Germinal center (tissue), 1 donor: ENCODE results near the gene QDPR.
A peak's percentile ranks its signal among the peaks of the same experiment; 100 is the strongest.

Experiments used
- DNase-seq: peaks from one replicate; pipeline ENCODE4 v3.0.0; 2012; ENCODE audit warnings: mixed read lengths, low spot score

Gene QDPR

DNA sequence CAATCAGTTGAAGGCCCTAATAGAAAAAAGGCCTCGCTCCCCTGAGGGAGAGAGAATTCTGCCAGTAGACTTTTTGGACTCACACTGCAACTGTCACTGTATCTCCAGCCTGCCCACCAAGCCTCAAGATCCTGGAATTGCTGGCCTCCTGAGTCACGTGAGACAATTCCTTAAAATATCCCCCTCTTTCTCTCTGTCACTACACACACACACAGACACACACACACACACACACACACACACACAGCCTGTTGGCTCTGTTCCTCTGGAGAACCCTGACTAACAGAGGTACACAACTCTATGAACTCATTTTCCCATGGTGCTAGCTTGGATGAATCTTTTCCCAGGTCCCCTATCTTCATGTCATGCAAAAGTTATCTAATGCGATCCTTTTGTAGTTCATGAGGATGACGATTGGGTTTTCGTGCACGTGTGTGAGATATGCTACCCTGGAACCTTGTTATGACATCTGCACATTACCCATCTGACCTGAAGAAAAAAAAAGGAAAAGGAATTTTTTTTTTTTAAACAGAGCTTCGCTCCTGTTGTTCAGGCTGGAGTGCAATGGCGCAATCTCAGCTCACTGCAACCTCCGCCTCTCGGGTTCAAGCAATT is 16.8 kb upstream of the QDPR start:
- DNase-seq: no peak

DNA sequence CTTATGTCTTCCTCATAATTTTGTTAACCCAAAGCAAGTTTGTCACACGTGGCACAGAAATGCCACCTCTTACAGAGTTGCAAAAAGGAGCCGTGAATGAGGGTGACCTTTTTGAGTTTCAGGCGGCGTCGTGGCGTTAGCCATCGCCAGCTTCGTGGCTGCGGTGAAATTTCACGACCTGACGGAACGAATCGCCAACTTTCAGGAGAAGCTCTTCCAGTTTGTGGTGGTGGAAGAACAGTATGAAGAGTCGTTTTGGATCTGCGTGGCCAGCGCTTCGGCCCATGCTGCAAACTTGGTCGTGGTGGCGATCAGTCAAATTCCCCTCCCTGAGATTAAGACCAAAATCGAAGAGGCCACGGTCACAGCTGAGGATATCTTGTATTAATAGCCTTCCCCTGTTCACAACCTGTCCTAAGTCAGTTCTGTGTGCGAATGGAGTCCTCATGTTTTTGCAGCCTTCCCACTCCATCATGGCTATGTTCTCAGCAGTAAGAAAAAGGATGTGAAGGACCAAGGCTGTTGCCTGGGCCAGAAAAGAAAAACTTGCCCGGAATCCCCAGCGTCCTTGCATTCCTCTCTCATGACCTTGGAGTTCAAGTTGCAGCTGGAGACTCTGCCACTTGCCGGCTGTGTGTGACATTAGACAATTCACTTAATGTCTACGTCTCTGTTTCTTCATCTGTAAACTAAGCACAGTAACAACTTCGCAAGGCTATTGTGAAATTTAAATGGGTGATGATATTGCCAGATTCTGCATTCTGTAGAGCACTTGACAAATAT is 15.0 kb upstream of the QDPR start:
- DNase-seq: no peak

DNA sequence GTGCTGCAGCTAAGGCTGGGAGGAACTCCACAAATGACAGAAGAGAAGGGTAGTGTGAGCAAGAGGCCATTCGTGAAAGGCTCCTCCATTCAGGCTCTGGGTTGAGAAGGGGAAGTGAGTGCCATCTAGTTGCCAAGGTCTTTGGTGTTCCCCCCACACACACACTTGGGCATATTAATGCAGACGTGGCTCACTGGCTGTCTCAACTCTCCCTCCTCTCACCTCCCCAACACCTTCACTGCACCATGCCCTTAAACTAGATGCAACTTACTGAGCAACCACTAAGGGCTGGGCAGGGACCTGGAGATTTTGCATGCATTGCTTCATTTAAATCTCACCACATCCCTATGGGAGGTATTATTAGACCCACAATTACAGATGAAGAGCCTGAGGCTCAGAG is 11.8 kb upstream of the QDPR start:
- DNase-seq: no peak

DNA sequence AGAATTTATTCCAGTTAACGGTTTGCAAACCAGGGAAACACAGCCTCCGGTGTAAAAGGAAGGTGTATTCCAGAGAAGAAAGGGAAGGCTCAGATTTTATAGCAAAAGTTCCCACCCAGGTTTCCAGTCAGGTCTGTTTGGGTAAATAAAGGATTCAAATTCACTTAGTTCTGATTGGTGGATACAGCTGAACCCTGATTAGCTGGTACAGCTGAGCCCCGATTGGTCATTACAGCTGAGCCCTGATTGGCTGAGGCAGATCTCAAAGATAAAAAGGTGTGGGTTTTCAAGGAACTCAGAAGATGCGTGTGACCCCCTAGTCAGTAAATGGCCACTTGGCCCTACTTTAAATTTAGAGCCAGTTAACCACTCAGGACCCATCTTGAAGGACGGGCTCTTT is 9.7 kb upstream of the QDPR start:
- no peak for DNase-seq

DNA sequence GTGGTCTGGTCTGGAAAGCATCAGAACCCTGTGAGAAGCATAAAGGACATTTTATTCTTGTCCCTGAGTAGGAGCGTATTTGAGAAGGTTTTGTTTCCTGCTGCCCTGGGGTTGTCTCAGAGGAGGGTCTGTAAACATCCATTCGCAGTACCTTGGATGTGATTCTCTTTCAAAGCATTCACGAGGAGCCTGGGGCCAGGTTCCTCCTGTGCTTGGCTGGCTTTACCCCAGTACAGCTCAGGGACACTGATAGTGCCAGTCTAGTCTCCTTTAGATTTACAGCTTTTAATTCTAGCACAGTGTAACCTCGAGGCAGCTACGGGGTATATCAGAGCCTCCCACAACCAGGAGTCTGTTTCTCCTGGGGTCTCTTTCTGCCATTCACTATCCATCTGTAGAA is 5.8 kb upstream of the QDPR start:
- DNase-seq: no peak

DNA sequence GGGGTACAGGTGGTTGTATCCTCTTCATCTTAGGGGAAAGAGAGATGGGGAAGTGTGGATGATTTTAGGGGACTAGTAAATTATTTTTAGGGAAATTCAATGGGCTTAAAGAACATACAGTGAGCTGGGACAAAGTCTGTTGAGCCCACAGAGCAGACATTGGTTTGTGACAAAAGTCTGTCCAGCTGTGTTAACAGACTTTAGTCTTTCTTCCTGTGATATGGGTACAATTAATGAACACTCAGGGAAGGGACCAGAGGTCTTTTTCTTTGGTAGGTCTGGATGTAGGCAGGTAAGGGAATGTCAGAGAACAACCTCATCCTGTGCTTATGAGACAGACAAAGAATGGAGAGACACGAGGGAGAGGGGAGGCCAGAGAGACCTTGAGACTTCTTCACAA is 5.1 kb upstream of the QDPR start:
- DNase-seq: no peak

DNA sequence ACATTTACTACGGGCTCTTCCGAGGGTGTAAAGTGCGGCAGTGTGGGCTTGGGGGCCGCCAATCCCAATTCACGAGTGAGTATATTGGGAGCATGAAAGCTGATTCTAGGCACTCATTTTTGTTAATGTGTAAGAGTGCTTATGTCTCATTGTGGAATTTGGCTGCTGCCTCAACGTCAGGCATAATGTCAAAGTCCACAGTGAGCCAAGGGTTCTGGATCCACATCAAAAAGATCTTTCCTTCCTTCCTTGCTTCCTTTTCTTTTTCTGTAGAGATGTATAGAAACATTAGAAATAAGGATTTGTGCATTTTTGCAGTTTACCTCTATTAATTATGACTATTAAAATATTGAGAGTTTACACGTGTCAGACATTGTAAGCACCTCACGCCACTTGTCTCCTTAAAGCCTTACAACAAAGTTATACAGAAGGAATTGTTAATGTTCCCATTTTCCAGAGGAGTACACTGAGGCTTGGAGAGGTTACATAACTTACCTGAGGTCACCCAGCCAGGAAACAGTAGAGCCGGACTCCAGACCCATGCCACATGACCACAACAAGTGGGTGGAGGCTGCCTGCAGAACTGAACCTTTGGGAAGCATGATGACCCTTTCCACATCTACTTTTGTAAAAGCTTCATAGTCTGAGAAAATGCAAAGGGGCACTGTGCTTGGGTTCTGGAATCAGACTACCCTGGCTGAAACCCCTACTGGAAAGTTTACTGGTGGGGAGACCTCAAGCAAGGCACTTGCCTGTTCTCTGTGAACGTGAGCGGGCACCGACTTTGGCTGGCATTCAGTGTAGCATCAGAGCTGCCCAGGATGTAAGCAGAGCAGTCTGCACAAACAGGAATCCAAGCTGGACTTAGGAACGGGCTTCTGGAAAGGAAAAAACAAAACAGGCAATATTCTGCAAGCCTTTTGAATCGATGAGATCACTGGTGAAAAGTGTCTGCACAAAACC is 3.8 kb upstream of the QDPR start:
- no peak for DNase-seq

DNA sequence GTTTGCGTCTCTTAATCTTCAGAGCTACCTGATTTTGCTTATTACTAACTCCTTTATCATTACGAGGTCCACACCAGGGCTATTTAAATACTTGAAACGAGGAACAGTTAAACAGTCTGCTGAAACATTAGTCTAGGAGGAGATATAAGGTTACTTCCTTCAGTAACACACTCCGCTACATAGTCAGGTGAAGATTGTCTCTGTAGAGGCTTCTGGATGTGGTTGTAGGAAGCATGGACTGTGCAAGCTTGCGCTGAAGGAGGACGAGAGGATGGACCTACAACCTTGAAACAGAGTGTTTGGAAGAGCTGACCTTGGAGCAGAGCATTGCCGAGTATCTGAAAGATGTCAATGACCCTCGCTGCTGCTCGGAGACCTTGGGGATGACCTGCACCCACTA is 3.0 kb upstream of the QDPR start, which contains the start of gene CLRN2:
CLRN2 (plus strand) TSS at position 301 of the 400 bp plus-strand sequence. CDS start 102 bp downstream, outside the sequence.
- no peak for DNase-seq

DNA sequence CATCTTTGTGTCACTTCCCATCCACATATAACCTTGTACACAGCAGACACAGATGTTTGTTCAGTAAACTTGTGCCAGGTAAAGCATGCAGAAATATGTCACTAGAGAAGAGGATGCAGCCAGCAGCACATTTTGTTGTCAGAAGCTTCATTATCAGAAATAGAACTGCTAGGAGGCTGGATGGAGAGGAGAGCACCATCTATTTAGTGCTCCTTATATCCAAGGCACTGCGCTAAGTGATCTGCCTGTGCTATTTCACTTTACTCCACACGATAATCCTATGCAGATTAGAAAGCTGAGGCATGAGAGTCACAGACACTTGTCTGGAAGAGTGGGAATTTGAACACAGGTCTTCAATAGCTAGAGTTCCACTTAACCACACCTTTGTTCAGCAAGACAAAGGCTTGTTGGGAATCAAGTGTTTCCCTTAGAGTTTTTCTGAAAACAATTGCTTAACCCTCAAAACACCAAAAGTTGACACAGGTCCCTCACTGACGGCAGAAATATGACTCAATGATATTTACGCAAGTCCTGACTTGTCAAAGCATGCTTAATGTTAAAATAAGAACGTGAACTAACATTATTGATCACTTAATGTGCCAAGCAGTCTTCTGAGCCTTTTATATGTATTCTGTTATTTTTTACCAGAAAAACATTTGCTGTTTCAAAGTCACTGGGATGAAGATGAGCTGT is 1.2 kb upstream of the QDPR start:
- DNase-seq: no peak

DNA sequence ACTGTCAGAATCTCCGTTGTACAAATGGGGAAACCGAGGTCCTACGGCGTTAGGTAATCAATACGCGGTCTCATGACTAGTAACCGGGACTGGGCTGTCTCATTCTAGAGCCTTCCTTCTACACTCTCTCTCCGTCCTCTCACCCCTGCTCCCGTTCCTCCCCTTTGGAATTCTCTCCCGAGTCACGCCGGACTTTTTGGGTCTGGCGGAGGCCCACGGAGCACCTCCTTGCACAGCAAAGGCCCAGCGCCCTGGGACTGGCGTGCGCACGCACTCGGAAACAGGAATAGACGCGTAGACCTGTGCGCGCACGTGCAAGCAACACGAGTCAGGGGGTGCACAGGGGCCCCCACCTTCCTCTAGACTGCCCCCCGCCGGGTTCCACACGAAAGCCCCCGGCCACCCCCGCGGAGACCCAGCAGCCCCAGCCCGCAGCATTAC is 361 bp downstream of the QDPR start:
- peak; percentile 47 for DNase-seq

DNA sequence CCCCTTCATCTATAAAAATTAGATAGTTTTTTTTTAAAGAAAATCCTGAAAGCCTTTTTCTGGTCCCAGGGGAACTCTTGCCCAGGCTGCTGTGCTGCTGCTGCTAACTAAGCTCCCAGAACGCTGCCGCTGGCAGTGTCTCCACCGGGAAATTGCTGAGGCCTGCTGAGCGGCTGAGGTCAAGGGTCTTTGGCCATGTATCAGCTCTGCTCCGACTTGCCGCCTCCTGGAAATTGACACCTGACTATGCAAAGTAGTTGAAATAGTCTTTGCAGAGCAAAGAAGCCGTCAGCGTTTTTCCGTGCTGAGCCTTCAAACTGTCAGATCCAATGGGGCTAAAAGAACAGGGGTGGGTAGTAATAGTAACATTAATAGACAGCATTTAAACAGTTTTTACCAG is 839 bp downstream of the QDPR start:
- no peak for DNase-seq

DNA sequence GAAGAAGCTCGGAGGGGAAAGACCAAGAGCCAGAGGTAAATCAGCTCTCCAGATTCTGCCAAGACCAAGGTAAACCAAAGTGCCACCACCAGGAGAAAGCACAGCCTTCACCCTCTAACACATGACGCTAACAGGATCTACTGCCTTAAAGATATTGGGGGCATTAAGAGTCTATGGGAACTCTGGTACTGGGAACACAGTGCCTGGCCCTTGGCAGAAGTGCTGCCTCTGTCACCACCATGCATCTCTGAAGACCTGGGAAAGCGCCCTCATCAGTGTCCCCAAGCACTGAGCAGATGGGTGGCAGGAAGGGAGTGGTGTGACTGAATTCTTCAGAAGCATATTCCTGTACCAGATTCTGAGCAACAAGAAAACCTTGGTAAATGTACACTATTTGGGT is 1.3 kb downstream of the QDPR start:
- DNase-seq: no peak

DNA sequence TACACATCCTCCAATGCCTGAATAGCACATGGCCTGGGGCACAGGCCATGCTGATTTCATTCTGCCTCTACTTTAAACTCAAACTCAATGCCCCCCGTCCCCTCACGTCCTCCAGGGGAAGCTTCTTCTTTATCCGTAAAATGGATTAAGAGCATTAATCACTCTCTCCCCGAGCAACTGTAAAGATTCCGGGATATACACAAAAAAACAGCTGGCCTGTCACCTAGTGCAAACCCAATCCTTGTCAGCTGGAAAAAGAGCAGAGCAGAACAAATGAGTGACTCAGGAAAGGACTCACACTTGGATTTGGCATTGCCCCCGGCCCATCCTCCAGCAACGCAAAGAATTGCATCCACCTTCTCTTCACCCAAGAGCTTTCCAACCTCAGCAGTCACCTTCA is 7.8 kb downstream of the QDPR start:
- DNase-seq: no peak

DNA sequence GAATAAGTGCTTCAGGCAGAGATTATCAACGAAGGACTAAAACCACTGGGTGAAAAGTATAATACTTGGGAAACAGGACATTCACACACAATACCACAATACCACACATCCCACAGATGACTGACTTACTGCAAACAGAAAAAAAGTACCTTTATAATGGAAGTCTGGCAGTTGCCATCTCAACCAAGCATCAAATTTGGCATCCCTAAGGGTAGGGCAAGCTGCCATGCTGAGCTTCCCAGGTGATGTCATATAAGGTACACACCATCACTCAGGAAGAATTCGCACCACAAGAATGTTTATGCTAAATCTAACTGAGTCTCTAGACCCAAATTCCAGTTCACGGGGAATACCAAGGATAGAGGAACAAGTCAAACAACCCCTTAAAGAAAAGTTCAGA is 9.1 kb downstream of the QDPR start:
- DNase-seq: no peak

DNA sequence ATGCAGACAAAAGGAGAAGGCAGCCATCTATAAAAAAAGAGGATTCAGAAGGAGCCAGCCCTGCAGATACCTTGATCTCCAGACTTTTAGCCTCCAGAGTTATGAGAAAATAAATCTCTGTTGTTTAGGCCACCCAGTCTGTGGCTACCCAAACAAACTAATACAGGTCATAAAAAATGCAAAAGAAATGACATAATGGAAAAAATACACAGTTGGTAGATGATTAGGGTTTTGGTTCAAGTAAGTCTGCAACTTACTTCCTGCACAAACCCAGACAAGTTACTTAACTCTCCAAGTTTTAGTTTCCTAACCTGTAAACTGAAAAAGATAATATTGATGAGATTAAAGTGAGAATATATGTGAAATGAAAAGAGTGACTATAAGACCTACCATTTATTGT is 11.3 kb downstream of the QDPR start:
- DNase-seq: no peak

DNA sequence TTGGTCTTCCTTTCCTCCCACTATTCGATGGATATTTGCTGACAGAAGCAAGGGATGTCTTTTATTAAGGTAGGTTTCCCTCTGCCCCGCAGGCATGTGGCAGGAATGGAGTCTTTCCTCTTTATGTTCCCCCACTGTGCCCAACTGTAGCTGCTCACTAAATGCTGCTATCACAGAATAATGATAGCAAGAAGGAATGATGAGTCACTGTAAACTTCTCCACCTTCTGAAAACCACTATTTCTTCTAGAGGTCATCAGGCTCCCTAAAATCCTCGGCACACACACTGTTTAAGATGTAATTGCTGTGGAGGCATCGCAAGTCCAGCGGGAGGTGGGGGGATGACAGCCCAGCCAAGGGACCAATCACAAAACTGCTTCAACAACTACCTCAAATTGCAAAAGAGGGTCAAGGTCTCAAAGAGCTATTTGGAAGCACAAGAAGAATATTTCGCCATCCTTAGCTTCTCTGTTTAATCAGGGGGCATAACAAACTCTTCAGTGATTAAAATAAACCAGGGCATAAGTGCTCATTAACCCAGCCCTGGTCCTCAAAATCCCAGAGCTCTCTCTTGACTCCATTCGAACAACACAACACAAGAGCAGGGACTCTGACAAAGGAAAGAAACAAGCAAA is 13.9 kb downstream of the QDPR start:
- DNase-seq: no peak

DNA sequence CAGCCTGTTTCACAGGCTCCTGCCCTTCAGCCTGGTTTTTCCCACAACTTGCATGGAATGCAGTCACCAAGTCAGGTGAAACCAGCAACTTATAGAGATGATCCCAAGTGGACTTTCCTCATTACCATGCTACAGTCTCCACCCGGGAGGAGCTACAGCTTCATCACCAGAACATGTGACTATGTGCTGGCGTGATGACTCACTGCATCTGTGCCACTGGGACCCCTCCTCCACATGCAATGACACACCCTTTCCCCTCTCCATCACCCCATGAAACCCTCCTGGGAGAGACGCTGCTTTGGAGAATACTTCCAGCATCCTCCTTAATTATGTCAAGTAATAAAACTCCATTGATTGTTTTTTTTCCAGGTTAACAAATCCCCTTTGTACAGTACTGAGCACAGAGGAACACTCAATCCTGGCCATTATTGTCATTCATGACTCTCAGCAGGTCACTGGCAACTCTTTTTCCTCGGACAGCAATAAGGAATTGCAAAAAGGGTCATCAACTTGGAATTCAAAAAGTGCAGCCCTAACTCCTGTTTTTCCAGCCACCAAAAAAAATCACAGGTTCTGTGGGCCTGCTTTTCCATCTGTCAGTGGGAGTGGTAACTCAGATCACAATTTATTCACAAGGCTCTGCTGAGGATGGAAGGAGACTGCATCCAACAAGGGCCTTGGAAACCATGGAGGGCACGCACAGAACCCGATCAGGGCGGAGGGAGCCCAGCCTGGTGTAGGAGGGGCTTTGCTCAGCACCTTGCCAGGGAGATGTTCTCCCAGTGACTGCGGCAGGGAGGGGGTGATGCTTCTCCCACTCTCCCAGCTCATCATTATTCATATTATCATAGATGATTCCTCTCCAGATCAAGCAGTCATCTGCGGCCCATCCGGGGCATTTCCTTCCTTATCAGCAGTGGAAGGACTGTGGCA is 17.4 kb downstream of the QDPR start:
- no peak for DNase-seq

DNA sequence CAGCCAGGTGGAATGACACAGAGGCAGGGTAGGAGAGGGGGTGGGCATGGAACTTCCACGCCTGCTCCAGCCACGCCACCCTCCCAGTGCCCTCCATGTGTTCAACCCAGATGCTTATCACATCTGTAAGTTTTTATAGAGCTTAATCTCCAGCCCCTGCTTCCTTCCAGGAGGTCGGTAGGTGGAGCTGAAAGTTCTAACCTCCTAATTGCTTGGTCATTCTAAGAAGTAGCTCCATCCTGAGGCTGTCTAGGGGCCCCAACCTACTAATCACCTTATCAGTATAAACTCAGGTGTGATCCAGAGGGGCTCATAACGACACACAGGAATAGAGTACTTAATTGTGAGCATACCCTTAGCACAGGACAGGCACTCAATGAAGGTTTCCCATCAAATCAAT is 18.3 kb downstream of the QDPR start:
- no peak for DNase-seq

DNA sequence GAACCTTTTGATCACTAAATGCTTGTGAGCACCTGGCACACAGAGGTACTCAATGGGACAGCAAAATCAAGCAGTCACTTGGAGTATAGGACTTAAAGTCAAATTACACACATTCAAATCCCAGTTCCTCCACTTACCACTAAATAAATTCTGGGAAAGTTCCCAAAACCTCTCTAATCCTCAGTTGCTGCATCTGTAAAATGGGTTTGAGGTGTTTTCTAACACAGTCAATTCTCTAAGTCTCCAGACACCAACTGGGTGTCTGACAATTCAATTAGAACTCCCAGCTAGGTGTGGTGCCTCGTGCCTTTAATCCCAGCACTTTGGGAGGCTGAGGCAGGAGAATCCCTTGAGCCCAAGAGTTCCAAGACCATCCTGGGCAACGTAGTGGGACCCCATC is 19.0 kb downstream of the QDPR start:
- no peak for DNase-seq

DNA sequence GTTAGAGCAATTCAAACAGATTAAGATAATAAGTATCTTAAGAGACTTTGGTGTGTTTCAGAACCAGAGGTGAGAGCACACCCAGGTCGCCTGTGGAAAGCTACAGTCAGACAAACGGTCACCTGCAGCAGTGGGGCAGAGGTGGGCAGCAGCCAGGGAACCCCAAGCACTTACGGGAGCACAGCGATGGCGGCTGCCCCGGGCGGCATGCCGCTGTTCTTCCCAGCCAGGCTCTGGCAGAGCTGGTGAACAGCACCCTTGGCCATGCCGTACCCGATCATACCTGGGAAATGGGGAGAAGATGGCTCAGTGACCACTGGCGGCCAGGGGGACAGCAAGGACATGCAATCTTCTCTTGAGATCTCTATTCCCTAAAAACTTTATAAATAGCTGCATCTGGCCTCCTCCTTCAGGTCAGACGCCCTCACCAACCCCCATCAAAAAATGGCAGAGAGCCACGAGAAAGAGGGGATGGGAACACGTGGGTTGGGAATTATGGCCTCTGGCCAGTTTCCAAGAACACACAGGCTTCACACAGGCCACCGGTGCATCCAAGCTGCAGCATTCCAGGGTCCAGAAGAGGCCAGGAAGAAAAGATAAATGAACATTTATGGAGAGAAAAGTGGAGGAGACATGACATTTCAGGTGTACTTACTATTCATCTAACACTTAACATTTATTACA is 19.7 kb downstream of the QDPR start:
- no peak for DNase-seq
